ENCODE data around the gene MAPK1.

DNA sequence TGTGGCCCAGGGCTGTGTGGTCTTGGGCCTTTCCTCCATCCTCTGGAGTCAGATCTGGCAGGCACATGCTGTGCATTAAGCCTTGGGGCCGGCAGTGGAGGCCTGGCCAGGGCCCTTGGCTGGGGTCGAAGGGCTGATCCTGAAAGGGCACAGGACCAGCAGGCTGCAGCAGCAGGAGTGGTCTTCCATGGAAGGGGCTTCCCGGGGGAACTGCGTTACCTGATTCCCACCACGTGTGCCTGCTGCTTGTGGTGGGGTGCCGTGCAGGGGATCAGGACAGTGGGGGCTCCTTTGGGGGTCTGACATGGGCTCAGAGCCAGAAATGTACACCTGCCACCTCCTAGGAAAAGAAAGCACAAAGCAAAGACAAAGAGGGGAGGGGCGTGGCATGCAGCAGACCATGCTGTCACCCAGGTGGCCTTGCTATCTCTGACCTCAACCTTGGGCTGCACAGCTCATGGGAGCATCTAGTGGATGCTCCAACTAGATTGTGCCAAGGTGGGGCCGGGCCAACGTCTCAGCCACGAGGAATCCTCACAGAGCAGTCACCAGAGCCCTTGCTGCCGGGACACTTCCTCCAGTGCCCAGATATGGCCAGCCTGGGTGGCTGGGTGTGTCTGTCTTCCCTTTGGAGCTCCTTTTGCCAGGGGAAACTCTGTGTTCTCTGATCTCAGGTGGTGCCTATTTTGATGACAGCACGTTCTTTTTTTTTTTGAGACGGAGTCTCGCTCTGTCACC is 113.9 kb downstream of the MAPK1 start:
- TF ChIP-seq YY1 (IDR thresholded peaks at IDR 0.05; ENCODE audit: insufficient read depth, insufficient read length) (no peak), ZNF274 (IDR thresholded peaks at IDR 0.05; ENCODE audit: low read depth, low read length) (no peak), SUZ12 (IDR thresholded peaks at IDR 0.05; ENCODE audit: extremely low read depth, insufficient read depth, insufficient read length) (no peak)
